Islet of Langerhans (tissue), 1 donor: Measurements from ENCODE around the gene CCDC91.
"Not testable (repeated sequence)": the region's sequence is repeated elsewhere in the genome, so short reads cannot be mapped to it uniquely, and the experiment has no call there.

Experiments
- FAIRE-seq: peaks from one replicate; lab custom pipeline; 2011; peaks lifted over from hg19 to GRCh38; lab: Jason Lieb, UNC

CCDC91 gene

DNA sequence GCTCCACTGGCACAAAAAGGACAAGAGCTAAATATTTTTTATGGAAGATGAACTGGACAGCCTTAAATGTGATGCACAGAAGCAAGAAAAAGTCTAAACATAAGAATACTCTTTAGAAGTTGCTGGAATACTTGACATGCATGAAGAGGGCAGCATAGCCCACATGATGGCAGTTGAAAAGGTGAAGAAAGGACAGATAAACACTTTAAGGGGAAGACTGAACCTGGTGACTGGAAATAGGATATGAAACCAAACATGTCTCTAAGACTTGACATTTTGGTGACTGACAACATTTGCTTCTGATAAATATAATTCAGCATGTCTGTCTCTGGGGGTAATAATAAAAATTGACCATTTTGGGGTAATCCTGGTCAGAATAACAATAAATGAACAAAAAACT lies 273.1 kb downstream of the CCDC91 start:
- no peak for FAIRE-seq

DNA sequence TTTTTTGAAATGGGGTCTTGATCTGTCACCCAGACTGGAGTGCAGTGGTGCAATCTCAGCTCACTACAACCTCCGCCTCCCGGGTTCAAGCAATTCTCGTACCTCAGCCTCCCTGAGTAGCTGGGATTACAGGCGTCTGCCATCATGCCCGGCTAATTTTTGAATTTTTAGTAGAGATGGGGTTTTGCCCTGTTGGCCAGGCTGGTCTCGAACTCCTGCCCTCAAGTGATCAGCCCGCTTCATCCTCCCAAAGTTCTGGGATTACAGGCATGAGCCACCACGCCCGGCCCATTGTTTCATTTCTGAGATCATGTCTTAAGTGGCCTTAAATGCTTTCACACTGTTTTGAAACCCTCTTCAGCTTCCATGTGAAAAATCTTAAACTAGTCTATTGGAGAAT lies 281.5 kb downstream of the CCDC91 start:
- FAIRE-seq, result not testable (repeated sequence)

DNA sequence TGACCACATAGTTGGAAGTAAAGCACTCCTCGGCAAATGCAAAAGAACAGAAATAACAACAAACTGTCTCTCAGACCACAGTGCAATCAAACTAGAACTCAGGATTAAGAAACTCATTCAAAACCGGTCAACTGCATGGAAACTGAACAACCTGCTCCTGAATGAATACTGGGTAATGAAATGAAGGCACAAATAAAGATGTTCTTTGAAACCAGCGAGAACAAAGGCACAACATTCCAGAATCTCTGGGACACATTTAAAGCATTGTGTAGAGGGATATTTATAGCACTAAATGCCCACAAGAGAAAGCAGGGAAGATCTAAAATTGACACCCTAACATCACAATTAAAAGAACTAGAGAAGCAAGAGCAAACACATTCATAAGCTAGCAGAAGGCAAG lies 285.9 kb downstream of the CCDC91 start:
- not testable (repeated sequence) for FAIRE-seq

DNA sequence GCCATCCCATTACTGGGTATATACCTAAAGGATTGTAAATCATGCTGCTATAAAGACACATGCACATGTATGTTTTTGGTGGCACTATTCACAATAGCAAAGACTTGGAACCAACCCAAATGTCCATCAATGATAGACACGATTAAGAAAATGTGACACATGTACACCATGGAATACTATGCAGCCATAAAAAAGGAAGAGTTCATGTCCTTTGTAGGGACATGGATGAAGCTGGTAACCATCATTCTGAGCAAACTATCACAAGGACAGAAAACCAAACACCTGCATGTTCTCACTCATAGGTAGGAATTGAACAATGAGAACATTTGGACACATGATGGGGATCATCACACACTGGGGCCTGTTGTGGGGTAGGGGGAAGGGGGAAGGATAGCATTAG lies 288.8 kb downstream of the CCDC91 start:
- not testable (repeated sequence) for FAIRE-seq

DNA sequence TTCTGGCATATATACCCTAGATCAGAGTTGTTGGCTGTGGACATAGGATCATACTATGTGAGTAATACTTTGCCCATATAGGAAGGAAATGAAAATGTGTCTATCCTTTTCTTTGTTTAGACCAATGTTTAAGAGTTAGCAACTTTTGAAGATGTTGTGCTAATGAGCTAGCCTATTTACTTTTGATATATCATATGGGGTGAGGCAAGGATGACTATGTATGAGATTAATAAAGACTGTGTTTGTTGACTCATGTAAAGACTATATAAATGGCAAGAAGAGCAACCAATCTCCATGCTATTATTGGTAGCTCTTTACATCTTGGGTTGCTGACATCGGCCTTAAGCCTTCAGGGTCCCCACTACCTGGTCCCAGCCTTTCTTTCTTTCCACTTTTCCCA lies 289.4 kb downstream of the CCDC91 start:
- no peak for FAIRE-seq

DNA sequence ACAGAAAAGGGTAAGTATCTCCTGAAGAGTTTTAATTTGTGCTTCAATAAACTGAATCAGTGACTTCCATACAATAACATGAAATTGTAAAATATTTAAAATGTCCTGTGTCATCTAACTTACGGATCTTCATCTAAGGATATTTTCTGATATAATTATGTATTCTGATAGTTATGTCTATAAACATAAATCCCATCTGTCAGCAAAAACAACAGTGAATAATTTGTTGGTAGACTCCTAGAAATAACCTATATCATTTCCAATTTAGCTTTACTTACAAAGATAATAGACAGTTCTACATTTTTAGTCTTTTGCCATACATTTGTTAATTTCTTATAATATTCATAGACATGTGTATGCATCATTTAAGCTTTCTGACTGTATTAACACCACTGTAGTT lies 293.9 kb downstream of the CCDC91 start:
- no peak for FAIRE-seq

DNA sequence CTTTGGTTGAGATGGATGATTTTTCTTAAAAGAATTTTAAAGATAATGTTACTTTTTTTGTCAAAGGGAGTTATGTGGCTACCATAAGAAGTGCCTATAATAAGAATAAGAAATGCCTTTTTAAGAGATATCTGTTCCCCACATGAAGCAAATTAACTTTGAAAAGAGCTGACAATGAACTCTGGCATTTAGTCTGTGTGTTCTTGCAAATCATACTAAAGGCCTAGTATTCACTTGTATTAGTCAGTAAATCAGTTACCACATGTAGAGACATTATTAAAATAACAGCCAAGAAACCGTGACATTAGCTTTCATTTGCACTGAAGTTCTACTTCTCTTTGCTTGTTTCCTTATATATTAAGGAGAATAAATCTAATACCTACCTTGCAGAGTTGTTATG lies 296.3 kb downstream of the CCDC91 start:
- FAIRE-seq, result no peak

DNA sequence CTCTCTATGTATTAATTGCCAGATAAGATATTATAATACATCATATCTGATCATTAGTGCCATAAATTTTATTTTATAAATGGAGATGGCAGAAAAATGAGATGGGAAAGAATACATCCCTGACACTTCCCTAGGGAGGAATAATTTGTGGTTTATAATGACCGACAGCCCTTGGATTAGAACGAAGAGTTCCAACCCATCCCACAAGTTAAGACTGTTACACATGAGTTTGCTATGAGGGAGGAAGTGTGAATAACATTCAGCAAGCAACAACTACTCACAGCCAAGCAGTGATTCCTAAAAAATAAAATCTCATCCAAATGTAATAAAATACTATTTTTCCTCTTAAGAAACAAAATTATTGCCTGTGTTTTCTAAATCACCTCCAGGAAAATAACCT lies 299.0 kb downstream of the CCDC91 start:
- no peak for FAIRE-seq

DNA sequence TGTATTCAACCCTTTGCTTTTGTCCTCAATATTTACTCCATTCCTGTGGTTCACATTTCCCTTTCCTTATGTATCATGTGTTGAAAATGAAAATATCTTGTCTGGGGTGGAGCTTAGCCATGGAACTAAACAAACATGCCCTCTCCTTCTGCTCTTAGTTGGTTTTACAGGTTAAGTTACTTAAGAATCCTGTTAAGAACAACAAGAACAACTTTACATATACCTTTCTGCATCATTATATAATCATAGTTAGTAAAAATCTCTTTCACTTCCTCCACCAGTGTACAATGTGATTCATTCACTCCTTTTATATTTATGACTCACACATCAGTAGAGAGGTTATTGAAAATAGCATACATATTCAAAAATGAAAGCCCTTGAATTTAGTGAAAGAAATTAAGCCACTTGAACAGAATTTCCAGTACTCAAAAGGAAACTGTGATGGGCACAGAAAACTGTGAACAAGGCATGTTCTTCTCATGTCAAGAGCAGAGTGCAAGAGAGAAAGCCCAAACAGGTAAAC lies 307.7 kb downstream of the CCDC91 start:
- FAIRE-seq, result peak; percentile 96

DNA sequence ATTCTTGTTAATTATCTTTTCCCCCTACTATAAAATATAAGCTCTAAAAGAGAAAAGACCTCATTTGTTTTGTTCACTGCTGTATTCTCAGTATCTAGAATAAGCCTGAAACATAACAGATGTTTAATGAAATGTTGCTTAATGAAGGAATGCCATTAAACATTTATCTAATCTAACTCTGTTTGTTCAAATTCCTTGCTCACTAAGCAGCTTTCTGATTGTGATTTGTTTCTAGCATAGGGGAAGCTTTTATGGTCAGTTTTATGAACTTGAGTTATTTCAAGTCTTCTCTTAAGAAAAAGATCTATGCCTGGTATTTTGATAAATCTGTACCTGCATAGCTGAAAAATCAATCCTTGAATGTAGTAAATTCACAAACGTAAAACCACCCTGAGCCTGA lies 308.6 kb downstream of the CCDC91 start:
- FAIRE-seq, result peak; percentile 93

DNA sequence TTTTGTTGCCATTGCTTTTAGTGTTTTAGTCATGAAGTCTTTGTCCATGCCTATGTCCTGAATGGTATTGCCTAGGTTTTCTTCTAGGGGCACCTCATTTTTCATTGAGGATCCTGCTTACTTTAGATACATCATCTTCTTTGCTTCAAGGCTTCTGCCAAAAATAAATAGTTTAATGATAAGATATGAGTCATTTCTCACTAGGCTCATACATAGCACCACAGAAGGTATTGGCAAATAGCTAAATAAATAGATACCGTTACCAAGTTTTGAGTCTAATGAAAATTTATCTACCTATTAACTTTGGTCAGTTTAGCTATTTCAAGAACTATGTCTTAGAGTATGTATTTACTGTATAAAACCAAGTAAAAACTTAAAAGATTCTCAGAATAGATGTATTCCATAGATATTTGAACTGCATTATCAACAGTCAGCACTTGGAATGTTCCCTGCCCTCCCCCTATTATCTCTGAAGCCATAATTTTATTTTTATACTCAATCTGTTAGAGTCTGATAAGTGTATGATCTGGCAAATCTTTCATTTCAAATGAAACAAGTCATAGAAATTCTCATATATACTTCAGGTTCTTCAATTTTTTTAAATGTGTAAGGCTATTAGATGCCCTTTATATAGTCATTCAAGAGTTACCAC lies 310.2 kb downstream of the CCDC91 start:
- no peak for FAIRE-seq

DNA sequence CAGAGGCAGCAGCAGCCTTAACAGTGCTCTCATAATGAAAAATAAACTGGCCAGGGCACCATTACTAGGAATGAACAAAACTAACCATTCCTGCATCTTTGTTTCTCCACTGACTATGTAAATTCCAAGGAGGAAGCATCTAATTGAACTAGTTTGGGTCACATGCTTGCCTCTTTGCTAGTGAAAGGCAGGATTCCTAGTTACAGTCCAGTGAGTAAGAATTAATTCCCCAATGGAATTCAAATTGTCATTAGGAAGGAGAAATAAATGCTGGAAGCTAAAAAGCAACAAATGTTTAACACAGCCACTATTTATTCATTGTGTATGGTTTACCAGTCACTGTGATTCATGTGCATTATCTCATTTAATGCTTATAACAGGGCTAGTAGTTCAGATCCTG lies 316.0 kb downstream of the CCDC91 start:
- no peak for FAIRE-seq

DNA sequence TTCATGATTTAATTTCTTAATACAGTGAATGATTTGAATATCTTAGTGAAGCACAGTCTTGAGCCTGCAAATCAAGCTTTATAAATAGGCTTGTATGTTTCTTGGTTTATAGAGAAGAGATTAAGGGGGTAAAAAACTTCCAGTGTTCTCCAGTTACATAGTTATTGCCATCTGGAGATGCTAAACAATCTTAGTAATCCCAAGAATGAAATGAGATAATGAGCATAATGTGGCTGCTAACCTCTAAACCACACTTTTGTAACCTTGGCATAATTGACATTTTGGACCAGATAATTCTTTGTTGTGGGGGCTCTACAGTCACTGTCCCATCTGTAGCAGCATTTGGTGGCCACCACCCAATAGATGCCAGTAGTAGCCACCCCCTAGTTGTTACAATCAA lies 316.8 kb downstream of the CCDC91 start:
- FAIRE-seq, result no peak

DNA sequence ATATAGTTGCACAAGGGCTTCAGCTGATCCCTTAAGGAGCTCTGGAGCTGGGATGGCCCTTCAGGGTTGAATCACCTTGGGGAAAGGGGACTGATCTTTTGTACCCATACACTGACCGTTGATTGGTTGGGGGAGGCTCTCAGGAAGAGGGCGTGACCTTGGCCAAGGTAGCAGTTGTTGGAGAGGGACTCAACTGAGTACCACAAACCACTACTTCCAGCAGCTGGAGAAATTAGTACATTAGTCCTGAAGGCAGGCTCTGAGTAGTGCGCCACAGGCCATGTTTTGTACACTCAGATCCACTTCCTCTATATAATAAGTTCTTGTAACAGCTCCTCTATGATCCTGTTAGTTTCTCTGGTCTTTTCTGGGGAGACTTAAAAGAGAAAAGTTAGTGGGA lies 317.6 kb downstream of the CCDC91 start:
- no peak for FAIRE-seq

DNA sequence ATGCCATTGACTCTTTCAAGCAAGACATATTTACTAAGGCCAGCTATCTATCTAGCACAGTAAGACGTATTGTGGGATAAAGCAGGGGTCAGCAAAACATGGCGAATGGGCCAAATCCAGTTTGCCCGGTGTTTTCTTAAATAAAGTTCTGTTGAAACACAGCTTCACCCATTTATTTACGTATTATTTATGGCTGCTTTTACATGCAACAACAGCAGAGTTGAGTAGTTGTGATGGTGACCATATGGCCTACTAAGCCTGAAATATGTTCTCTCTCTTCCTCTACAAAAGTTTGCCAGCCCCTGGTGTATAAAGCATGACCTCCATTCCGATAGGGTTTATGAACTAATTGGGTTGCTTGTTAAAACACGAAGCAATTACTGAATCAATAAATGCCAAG lies 322.1 kb downstream of the CCDC91 start:
- no peak for FAIRE-seq

DNA sequence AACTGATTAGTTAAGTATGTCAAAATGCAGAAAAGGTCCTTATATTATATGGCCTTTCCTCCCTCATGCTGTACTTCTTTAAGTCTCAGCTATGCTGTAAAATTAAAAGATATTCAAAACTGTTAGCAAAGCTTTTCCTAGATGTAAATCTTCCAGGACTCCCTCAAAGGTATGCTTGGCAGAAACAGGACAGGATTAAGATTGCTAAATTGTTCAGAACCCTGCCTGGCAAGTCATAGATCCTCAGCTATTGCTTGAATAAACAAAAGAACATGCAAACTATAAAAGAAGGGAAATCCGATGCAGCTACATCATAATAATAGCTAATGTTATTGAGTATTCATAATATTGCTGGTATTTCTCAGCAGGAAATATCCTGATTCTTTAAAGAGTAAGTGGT lies 322.6 kb downstream of the CCDC91 start:
- FAIRE-seq, result no peak

DNA sequence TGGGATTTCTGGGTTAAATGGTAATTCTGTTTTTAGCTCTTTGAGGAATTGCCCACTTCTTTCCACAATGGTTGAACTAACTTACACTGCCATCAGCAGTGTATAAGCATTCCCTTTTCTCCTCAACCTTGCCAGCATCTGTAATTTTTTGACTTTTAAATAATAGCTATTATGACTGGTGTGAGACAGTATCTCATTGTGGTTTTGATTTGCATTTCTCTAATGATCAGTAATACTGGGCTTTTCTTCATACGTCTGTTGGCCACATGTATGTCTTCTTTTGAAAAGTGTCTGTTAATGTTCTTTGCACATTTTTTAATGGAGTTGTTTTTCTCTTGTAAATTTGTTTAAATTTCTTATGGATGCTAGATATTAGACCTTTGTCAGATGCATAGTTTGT lies 323.7 kb downstream of the CCDC91 start:
- FAIRE-seq, result no peak

DNA sequence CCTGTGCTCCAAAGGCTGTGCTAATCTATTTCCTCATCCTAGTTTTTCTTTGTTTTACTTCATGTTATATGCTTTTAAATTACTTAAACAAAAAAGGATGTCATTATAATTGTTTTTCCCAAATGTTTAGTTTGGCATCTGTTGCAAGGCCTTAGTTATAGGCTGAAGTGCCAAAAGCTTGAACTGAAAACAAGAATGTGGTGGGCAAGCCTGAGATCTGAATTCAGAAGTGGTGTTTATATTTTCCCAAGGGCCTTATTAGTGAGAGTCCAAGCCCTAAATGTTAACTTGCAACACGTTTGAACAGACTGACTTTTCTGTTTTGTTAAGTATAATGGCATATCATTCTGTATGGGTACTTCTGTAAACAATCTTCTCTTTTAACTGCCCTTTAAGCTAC lies 326.8 kb downstream of the CCDC91 start:
- no peak for FAIRE-seq

DNA sequence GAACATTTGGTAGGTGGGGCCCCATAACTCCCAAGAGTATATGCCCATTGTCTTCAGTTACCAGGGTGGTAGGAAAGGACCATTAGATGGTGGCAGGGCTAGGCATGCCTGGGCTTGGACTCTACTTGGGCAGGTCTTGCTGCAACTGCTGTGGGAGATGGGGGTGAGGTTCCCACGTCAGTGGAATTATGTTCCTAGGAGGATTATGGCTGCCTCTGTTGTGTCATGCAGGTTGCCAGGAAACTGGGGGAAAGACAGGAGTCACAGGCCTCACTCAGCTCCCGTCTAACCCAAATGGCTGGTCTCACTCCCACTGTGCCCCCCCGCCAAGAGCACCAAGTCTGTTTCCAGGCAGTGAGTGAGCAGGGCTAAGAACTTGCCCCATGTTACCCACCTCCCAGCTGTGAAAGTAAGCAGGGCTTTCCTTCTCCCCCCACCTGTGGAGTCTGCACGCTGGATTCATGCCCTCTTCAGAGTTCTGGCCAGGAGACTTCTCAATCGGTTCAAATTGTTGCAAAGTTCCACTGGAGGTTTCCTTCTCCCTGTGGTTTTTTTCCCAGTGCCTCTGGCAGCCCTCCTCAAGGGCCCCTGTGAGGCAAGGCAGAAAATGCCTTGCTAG lies 337.5 kb downstream of the CCDC91 start:
- FAIRE-seq, result no peak

DNA sequence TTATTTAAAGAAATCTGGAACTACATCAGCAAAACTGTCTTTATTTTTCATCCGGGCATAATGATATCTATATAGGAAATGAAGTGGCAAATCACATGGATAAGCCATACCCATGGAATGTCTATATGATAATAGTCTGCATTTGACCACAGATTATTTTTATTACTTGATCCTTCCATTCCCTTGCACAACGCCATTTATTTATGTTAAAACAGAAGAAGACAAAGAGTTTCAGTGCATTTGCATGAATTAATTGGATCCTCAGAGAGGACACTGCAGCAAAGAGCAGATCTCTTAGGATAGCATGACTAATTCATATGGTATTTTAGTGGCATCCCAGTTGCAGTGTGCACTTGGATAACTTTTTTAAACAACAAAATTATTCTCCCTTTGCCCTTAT lies 345.0 kb downstream of the CCDC91 start:
- FAIRE-seq, result no peak

DNA sequence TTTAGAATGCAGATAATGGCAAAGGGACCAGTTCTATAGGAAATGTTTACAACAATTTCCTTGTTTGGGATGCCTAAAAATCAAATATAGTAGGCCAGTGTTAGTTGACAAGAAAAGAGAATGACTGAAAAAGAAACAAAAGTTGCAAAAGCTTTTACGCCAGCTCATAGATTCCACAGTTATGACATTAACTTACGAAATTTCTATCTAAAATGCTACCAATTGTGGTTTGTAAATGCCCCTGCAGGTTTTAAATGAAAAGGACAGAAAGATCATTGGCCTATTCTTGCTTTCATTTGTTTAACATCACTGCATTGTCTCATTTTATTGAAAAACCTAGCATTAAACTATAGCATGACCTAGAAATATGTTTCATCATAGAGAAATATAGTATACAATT lies 345.8 kb downstream of the CCDC91 start:
- no peak for FAIRE-seq

DNA sequence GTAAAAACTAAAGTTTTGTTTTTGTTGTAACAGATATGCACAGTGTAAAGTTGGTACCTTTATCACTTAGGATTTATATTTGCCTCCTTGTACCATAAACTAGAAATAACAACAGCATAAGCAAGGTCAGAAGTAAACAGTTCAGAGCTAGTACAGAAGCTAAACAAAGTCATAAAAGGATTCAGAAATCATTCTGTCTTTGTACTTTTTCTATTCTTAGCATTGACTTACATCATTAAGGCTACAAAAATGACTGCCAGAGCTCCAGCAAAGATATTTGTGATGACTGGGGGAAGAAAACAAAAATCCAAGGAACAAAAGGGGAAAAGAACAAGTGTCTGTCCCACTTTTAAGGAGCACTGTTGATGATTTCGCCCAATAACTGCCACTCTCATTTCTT lies 347.2 kb downstream of the CCDC91 start:
- FAIRE-seq, result no peak

DNA sequence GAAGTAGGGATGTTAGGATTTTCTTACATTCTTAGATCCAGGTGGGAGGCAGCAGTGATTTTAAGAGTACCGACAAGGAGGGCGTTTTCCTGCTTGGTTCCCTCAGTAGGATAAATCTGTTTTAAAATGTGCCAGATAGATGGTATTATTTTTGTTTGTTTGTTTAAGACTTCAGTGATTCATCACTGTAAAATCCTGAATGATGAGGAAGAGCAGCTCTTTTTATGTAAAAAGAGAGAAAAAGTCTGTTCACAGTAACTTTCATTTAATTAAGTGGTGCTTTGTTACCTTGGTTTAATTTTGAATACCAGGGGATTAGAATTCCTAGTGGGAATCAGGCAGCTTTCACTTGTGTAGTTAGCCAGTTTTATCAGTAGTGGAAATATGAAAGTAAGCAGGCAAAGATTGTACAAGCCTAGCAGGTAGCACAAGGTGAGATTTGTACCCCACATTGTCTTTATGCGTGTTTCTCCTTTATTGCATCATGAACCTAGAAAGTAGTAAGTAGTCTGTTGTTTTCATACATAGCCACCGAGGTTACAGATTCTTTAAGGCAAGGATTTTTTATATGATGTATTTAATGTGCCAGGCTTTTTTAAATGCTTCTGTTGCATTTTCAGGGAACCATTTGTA lies 349.6 kb downstream of the CCDC91 start:
- no peak for FAIRE-seq

DNA sequence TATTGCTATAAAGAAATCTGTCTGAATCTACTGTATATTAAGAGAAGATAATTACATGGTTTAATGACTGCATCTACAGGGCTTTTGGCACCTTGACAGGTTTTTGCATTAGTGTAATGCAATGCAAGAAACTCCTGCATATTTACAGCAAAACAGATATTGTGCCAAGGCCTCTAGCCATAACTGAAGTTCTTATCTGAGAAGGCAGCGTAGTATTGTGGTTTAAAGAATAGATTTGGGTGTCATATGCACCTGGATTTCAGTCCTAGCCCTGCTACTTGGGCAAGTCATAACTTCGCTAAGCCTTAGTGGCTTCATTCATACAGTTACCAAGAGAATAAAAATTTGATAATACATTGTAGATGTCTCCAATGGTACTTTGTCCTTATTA lies 350.1 kb downstream of the CCDC91 start:
- no peak for FAIRE-seq
